ENCODE results near the gene TUNAR.

- TF ChIP-seq CTCF (conservative IDR thresholded peaks at IDR 0.05) (no peak), EZH2 (IDR thresholded peaks at IDR 0.05; ENCODE audit: low read depth) (no peak)
Measured at GRCh38 chr14:95887351-95887750, 10.7 kb downstream of the TUNAR start.

Data from PC-9 (cell line).